SK-N-SH (cell line): ENCODE results near the gene TPRX1. TPM values are rescaled to one million over a fixed set of nuclear protein-coding genes. Genes with fewer than 3 reads are reported as not detected.
"Not testable (repeated sequence)": the region's sequence is repeated elsewhere in the genome, so short reads cannot be mapped to it uniquely, and the experiment has no call there.

ENCODE experiments used
- CTCF ChIA-PET: fragments of 300-600, 350-600 bp; formaldehyde crosslinking; extraction: SDS; loops from one replicate; lab custom pipeline; 2021; lab: Yijun Ruan, JAX
- POLR2A ChIA-PET: fragments of 350-600 bp; sonication (Branson Sonifier 250); formaldehyde crosslinking; extraction: SDS; loops from one replicate; lab custom pipeline; 2020; ENCODE audit warnings: antibody characterized with exemption, inconsistent platforms; lab: Yijun Ruan, JAX
- DNase-seq: peaks from one replicate; pipeline ENCODE4 v3.0.0; 2012
- H2AFZ ChIP-seq: fragments of 200-600 bp; sonication (generic); 2 replicates; pipeline ENCODE4 v1.8.1; 2016; ENCODE audit warnings: antibody characterized with exemption, mild to moderate bottlenecking, low read depth
- H3F3A ChIP-seq: fragments of 200-600 bp; sonication (generic); replicated peaks from 2 replicates; pipeline ENCODE3; 2016; ENCODE audit warnings: antibody characterized with exemption, mild to moderate bottlenecking; ENCODE audit not compliant: insufficient read depth
- H3K27ac ChIP-seq, 2 experiments: fragments of 200-500 bp in 1 of 2; fragments of 200-600 bp in 1 of 2; sonication (Bioruptor generic) in 1 of 2; sonication (generic), shearing (Covaris generic) in 1 of 2; 2 replicates each; pipeline versions ENCODE4 v1.5.1 to v1.6.1; 2014 to 2016; ENCODE audit warnings: low read depth in 2 of 2, inconsistent platforms in 1 of 2, low read length in 1 of 2, mild to moderate bottlenecking in 1 of 2, mixed read lengths in 1 of 2
- H3K27me3 ChIP-seq: fragments of 200-600 bp; sonication (generic), shearing (Covaris generic); 2 replicates; pipeline ENCODE4 v1.6.1; 2016; ENCODE audit warnings: mixed run types; ENCODE audit not compliant: insufficient read depth
- H3K36me3 ChIP-seq, 2 experiments: fragments of 200-500 bp in 1 of 2; fragments of 200-600 bp in 1 of 2; sonication (Bioruptor generic) in 1 of 2; sonication (generic) in 1 of 2; replicated peaks in 1 of 2; 2 replicates each; pipeline versions ENCODE3 to v1.5.1; 2014 to 2016; ENCODE audit warnings: low read length in 1 of 2, mild to moderate bottlenecking in 1 of 2; ENCODE audit not compliant: insufficient read depth in 2 of 2, control insufficient read depth in 1 of 2
- H3K4me1 ChIP-seq, 2 experiments: fragments of 200-500 bp in 1 of 2; fragments of 200-600 bp in 1 of 2; sonication (Bioruptor generic) in 1 of 2; sonication (generic), shearing (Covaris generic) in 1 of 2; 2 replicates each; pipeline versions ENCODE4 v1.5.1 to v1.6.1; 2014 to 2016; ENCODE audit warnings: low read depth in 1 of 2, low read length in 1 of 2, mixed run types in 1 of 2; ENCODE audit not compliant: insufficient read depth in 2 of 2, control insufficient read depth in 1 of 2
- H3K4me2 ChIP-seq: fragments of 200-600 bp; sonication (generic), shearing (Covaris generic); 2 replicates; pipeline ENCODE4 v1.6.1; 2017; ENCODE audit warnings: mixed run types
- H3K4me3 ChIP-seq, 2 experiments: fragments of 200-500 bp in 1 of 2; fragments of 200-600 bp in 1 of 2; sonication (Bioruptor generic) in 1 of 2; sonication (generic), shearing (Covaris generic) in 1 of 2; 2 replicates each; pipeline versions ENCODE4 v1.5.1 to v1.8.1; 2014 to 2016; ENCODE audit warnings: low read depth in 2 of 2, inconsistent platforms in 1 of 2, low read length in 1 of 2, mild to moderate bottlenecking in 1 of 2, mixed read lengths in 1 of 2, moderate library complexity in 1 of 2
- H3K79me2 ChIP-seq: fragments of 200-600 bp; sonication (generic); 2 replicates; pipeline ENCODE4 v1.8.1; 2017; ENCODE audit warnings: mild to moderate bottlenecking; ENCODE audit not compliant: insufficient read depth
- H3K9ac ChIP-seq: fragments of 200-600 bp; sonication (generic); 2 replicates; pipeline ENCODE4 v1.6.1; 2017; ENCODE audit warnings: mixed run types
- H3K9me2 ChIP-seq: fragments of 200-600 bp; sonication (generic); 2 replicates; pipeline ENCODE4 v1.6.1; 2017; ENCODE audit warnings: mixed run types
- H3K9me3 ChIP-seq: fragments of 200-600 bp; sonication (generic); 2 replicates; pipeline ENCODE4 v1.6.1; 2017; ENCODE audit warnings: mixed run types, mild to moderate bottlenecking, moderate library complexity
- H4K20me1 ChIP-seq: fragments of 200-600 bp; sonication (generic); 2 replicates; pipeline ENCODE4 v1.6.1; 2017; ENCODE audit warnings: mild to moderate bottlenecking, mixed run types; ENCODE audit not compliant: insufficient read depth
- GATA2 ChIP-seq: sonication (generic); formaldehyde crosslinking; IDR thresholded peaks from 2 replicates; pipeline ENCODE4 v1.5.0; 2020; ENCODE audit warnings: mild to moderate bottlenecking, missing genetic modification reagents
- MEF2A ChIP-seq: IDR thresholded peaks from 2 replicates; pipeline ENCODE4 v1.4.0; 2012; ENCODE audit warnings: low read depth, borderline replicate concordance
- POLR2AphosphoS5 ChIP-seq: IDR thresholded peaks from 2 replicates; pipeline ENCODE4 v1.6.1; 2012; ENCODE audit warnings: low read depth, low read length
- REST ChIP-seq: IDR thresholded peaks from 2 replicates; pipeline ENCODE4 v1.6.1; 2012; ENCODE audit warnings: mild to moderate bottlenecking, low read depth, low read length, moderate library complexity
- SMC3 ChIP-seq: IDR thresholded peaks from 2 replicates; pipeline ENCODE4 v1.6.1; 2012; ENCODE audit warnings: low read depth, low read length, improper control_type of control experiment
- USF2 ChIP-seq: fragments of 150-350 bp; IDR thresholded peaks from 2 replicates; pipeline ENCODE4 v1.6.1; 2017; ENCODE audit warnings: antibody characterized with exemption, low read length, low read depth, borderline replicate concordance
- WGBS: methylation state at CpG from one replicate; pipeline ENCODE4 v1.1.6; 2017; ENCODE audit warnings: low lambda C conversion rate; 5-methylcytosine and 5-hydroxymethylcytosine counted together
- polyA plus RNA-seq, 3 experiments: library from polyadenylated mRNA; depleted of rRNA; stranded (reverse); fragments of >200 nt; gene quantifications; 2 replicates each; pipeline ENCODE4 v1.2.3, GENCODE V29; 2012

TPRX1 gene
- polyA plus RNA-seq, 1 of the 3 experiments (the other 2 are of a cell fraction), result not detected

GRCh38 chr19:47776568-47776967, 27.8 kb downstream of the TPRX1 start:
- WGBS, result 89% methylated on average over 4 of the region's 4 CpGs
- H3F3A ChIP-seq, result no peaks in the 10 kb centered on the region
- no peaks in the 10 kb centered on the region for H3K9me2 ChIP-seq
- H3K4me1 ChIP-seq, result peaks cover 8 to 13% of the 10 kb centered on the region in 2 experiments; a peak in 2 of 4 replicates
- peaks cover 4% of the 10 kb centered on the region; the same call in 1 of the 2 replicates for H4K20me1 ChIP-seq
- no peaks in the 10 kb centered on the region for H3K9me3 ChIP-seq
- no peak overlapping the region for H3K4me2 ChIP-seq
- H3K9ac ChIP-seq, result no peak overlapping the region
- no peaks in the 10 kb centered on the region for H3K27me3 ChIP-seq
- CTCF ChIA-PET, result interaction anchor here (0.8 to 2.2 kb wide), 2 partner anchors 11 to 63 kb away, joined by 3 to 12 read pairs; partner anchors contain the start of gene EHD2
- peaks cover 4 to 5% of the 10 kb centered on the region in 2 experiments for H3K36me3 ChIP-seq
- no peak overlapping the region for H3K4me3 ChIP-seq
- TF ChIP-seq USF2 (no peak), MEF2A (no peak), GATA2 (CRISPR knock-in tag) (no peak), POLR2AphosphoS5 (no peak), SMC3 (no peak), REST (no peak)
- peaks cover 30% of the 10 kb centered on the region for H3K79me2 ChIP-seq
- POLR2A ChIA-PET, result no interaction called here
- H2AFZ ChIP-seq, result no peak overlapping the region
- no peak for DNase-seq
- no peak overlapping the region for H3K27ac ChIP-seq

GRCh38 chr19:47771291-47771690, 33.1 kb downstream of the TPRX1 start:
- CTCF ChIA-PET, result interaction anchor here (2.0 kb wide), 1 partner anchor 92 kb away, joined by 6 read pairs; no protein-coding TSS in a partner anchor

More at GRCh38 chr19:47771291-47771690, 33.1 kb downstream of the TPRX1 start:
- DNase-seq, H3F3A ChIP-seq, H2AFZ ChIP-seq, H3K9me2 ChIP-seq, H3K4me1 ChIP-seq, H3K9me3 ChIP-seq, H3K36me3 ChIP-seq, POLR2A ChIA-PET, H3K27ac ChIP-seq, H3K4me2 ChIP-seq, H4K20me1 ChIP-seq, H3K79me2 ChIP-seq, H3K4me3 ChIP-seq, H3K27me3 ChIP-seq, H3K9ac ChIP-seq: not testable (repeated sequence)
- WGBS, result 71% methylated on average over 6 of the region's 6 CpGs
